ENCODE results near the gene OBP2A. TPM values are rescaled to one million over a fixed set of nuclear protein-coding genes. Genes with fewer than 3 reads are reported as not detected.

The OBP2A gene
- total and polyA plus RNA-seq, 9 donors = 1.4 to 7.8 (median 4.8) TPM; not detected in 5

GRCh38 chr9:135520916-135521607 is 24.9 kb upstream of the OBP2A start, which contains the start of gene LCN1:
LCN1 (plus strand) TSS chr9:135521440; CDS start chr9:135521498, 58 bp downstream.
- peak in 1 of 5 donors; percentile 7 for DNase-seq
- Histone ChIP-seq H3K27me3 (no peaks in the 10 kb centered on the region), H3K27ac (no peak within 1 kb of the TSS), H3K4me3 (no peak within 1 kb of the TSS), H3K9me3 (no peaks in the 10 kb centered on the region), H3K4me1 (ENCODE audit: insufficient read depth) (no peaks in the 10 kb centered on the region), H3K36me3 (no peaks in the 10 kb centered on the region)
- WGBS, 3 donors = 63 to 75% (median 69%) methylated on average over 18 of the region's 18 CpGs
- no peak for TF ChIP-seq POLR2A (IDR thresholded peaks at IDR 0.05)
- no peak for TF ChIP-seq EP300 (IDR thresholded peaks at IDR 0.05)
- TF ChIP-seq CTCF (IDR thresholded peaks at IDR 0.05) = no peak
- intact Hi-C loops (cut with DNase I) = no loop called here

GRCh38 chr9:135521608-135522095 is 24.3 kb upstream of the OBP2A start:
- Histone ChIP-seq H3K36me3 (no peaks in the 10 kb centered on the region), H3K4me3 (no peak overlapping the region), H3K4me1 (ENCODE audit: insufficient read depth) (no peaks in the 10 kb centered on the region), H3K27me3 (no peaks in the 10 kb centered on the region), H3K27ac (no peak overlapping the region), H3K9me3 (no peaks in the 10 kb centered on the region)
- TF ChIP-seq CTCF (IDR thresholded peaks at IDR 0.05) = no peak
- no peak for TF ChIP-seq EP300 (IDR thresholded peaks at IDR 0.05)
- no peak for TF ChIP-seq POLR2A (IDR thresholded peaks at IDR 0.05)
- intact Hi-C loops (cut with DNase I) = no loop called here
- DNase-seq = peak in 1 of 5 donors; percentile 2
- WGBS, 3 donors = 62 to 73% (median 67%) methylated on average over 8 to 11 of the region's 11 CpGs

- TF ChIP-seq EP300 (IDR thresholded peaks at IDR 0.05) (no peak), POLR2A (IDR thresholded peaks at IDR 0.05) (no peak), CTCF (IDR thresholded peaks at IDR 0.05) (no peak)
- H3K27me3 ChIP-seq = no peaks in the 10 kb centered on the region
- 71 to 77% (median 74%) methylated on average over 16 of the region's 16 CpGs for WGBS, 3 donors
- H3K4me1 ChIP-seq (ENCODE audit: insufficient read depth) = no peaks in the 10 kb centered on the region
- H3K4me3 ChIP-seq = no peak overlapping the region
- no peaks in the 10 kb centered on the region for H3K9me3 ChIP-seq
- DNase-seq = peak in 1 of 5 donors; percentile 7
- no peaks in the 10 kb centered on the region for H3K36me3 ChIP-seq
- intact Hi-C loops (cut with DNase I) = no loop called here
- H3K27ac ChIP-seq = no peak overlapping the region
Observed at GRCh38 chr9:135522137-135522877, 23.6 kb upstream of the OBP2A start.

- TF ChIP-seq POLR2A (IDR thresholded peaks at IDR 0.05) (no peak), EP300 (IDR thresholded peaks at IDR 0.05) (no peak), CTCF (IDR thresholded peaks at IDR 0.05) (no peak)
- Histone ChIP-seq H3K27ac (no peak overlapping the region), H3K27me3 (no peaks in the 10 kb centered on the region), H3K36me3 (no peaks in the 10 kb centered on the region), H3K4me1 (ENCODE audit: insufficient read depth) (no peaks in the 10 kb centered on the region), H3K9me3 (no peaks in the 10 kb centered on the region), H3K4me3 (no peak overlapping the region)
- DNase-seq = peak in 1 of 5 donors; percentile 7
- 25 to 38% (median 31%) methylated on average over 17 of the region's 17 CpGs for WGBS, 3 donors
- intact Hi-C loops (cut with DNase I) = no loop called here
Observed at GRCh38 chr9:135522931-135523330, 23.0 kb upstream of the OBP2A start.

Data from ovary (tissue), 9 donors.